Astrocyte of the spinal cord (primary cell): ENCODE data around the gene FNDC3B.
A peak's percentile ranks its signal among the peaks of the same experiment; 100 is the strongest.
"Not testable (repeated sequence)": the region's sequence is repeated elsewhere in the genome, so short reads cannot be mapped to it uniquely, and the experiment has no call there.

ENCODE experiments used
- DNase-seq: peaks from one replicate; pipeline ENCODE4 v3.0.0; 2011; ENCODE audit warnings: low read depth, low spot score
- H3K4me3 ChIP-seq: 2 replicates; pipeline ENCODE4 v1.5.1; 2011; ENCODE audit warnings: low read depth, mild to moderate bottlenecking, low read length, moderate library complexity
- CTCF ChIP-seq: IDR thresholded peaks from 2 replicates; pipeline ENCODE4 v1.5.1; 2012; ENCODE audit warnings: low read depth, mild to moderate bottlenecking, low read length, inconsistent platforms
- in situ Hi-C: cut with HindIII; loops from 2 replicates; pipeline ENCODE4 v1.10.0; 2017; ENCODE audit warnings: low sequenced_read_pairs

Gene FNDC3B

GRCh38 chr3:172362583-172362982 is 323.2 kb downstream of the FNDC3B start:
- no peak for TF ChIP-seq CTCF
- no peak overlapping the region for H3K4me3 ChIP-seq
- in situ Hi-C loops, result no loop called here
- DNase-seq, result no peak

DNA sequence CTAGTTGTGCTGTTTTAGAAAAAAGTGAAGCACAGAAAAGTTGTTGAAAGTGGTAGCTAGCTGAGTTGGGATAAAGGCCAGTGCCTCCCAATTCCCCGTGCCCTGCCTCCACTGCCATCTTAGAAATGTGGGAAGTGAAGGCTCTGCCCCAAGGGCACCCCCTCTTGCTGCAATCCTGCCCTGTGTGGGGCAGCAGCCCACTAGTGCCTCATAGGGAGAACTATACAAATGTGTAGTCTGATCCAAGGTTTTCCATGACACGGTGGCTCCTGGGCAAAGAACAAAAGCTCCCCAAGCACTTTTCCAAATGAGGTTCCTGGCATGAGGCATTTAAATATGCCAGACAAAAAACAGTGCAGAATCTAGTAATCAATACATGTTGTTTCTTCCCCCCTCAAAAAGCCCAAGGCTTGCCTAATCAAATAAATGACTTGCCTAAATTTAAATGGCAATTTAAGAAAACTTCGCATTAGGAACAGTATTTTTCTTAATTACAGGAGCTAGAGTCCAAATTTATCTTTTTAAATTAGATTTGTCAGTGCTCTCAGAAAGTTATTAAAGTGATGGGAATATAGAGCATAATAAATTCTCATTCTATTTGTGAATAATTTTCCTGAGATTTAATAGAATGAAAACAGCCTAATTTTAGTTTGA is 325.1 kb downstream of the FNDC3B start:
- no peak for TF ChIP-seq CTCF
- in situ Hi-C loops, result no loop called here

DNA sequence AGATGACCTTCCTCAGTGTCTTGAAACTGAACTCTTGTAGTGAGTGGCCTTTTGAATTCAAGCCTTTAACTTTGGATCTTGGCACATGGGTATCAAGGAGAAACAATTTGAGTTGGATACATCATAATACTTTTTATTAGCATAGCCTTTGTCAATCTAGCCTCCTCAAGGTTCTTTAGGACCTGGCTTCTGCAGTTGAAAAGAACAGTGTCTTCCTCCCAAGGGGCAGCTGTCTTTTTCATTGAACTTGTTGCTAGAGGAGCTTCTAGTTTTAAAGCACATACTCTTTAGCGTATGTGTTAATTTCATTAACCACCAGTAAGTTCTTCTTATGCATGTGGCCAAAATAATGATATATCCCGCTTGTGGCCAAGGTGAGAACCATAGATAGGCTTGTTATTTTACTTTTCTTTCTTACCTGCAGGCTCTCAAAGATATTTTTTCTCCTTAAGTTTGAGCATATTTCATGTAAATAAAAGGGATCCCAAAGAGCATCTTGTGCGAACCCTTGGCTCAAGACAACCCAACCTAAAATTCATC is 325.7 kb downstream of the FNDC3B start:
- no peak for TF ChIP-seq CTCF
- no peak overlapping the region for H3K4me3 ChIP-seq
- in situ Hi-C loops, result no loop called here
- no peak for DNase-seq

More for the DNA sequence above, 325.1 kb downstream of the FNDC3B start:
- no peak for DNase-seq
- H3K4me3 ChIP-seq, result no peak overlapping the region

DNA sequence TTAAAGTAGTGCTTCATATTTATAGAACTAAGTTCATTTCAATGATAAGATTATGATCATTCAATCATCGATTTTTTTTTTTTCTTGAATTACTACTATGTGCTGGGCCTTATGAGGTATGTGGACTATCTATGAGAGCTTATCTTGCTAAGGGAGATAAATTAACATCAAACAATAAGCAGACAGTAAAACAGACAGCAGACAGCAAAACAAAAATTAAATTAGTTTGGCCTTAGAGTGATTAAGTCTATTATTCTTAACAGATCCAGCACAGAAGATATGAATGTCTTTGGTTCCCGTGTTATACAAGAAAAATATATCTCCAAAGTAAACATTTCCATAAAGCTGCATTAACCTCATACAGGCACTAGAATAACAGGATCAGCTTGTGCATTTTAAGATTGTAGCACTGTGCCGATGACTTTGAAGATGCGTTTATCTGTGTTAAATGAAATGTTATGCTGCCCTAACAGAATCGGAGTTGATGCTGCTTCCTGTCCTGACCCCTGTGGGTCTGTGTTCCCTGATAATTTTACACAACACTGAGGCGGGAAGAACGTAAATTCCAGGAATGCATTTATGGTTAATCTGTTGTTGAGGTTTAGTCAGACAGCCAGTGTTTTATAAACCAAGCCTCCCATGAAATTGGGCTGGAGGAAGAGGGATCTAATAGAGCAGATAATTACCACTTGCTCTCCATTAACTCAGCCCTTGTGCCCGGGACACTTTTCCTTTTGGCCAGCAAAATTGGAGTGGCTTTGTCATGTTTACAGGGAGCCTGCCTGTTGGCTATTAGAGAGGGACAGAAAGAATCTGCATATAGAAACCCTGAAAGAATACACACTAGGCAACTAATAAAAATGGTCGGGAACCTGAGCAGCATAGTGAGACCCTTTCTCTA is 328.1 kb downstream of the FNDC3B start:
- in situ Hi-C loops, result no loop called here
- peak; percentile 54 for DNase-seq
- TF ChIP-seq CTCF, result no peak
- H3K4me3 ChIP-seq, result no peak overlapping the region

DNA sequence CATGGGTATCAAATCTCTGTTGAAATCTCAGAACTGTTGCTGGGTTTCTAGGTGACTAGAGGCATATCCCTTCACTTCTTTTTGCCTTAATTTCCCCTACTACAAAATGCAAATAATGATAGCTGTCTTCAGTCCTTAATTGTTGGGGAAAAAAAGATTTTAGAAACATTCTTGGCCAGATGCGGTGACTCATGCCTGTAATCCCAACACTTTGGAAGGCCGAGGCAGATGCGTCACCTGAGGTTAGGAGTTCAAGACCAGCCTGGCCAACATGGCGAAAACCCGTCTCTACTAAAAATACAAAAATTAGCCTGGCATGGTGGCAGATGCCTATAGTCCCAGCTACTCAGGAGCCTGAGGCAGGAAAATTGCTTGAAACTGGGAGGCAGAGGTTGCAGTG is 329.2 kb downstream of the FNDC3B start:
- in situ Hi-C loops, DNase-seq, H3K4me3 ChIP-seq: not testable (repeated sequence)

DNA sequence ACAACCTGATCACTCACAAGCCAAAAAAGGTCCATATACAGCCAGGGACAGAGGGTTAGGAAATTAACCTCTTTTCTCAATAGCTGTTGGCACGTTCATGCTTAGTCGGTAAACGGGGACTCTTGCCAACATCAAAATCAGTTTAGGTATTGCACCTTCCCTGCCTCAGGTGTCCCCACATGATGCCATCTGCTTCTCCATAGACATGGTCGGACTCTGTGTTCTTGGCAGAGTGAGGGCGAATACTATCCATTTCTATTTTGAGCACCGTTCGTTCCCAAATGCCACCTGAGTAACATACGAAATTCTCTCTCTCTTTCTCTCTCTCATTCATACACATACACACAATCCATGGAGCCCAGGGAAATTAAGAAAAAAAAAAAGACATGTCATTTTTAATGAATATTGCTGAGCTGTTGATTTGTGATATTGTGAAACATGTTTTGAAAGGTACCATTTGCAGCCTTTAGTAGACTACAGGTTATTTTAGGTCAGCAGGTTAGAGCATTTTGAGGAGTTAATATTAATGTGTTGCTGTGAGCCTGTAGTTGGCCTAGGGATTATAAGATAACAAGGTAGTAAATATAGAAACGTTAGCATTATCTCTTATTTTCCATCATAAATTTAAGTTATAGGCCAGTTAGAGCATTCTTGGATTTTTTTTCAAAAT is 330.3 kb downstream of the FNDC3B start:
- no peak for DNase-seq
- H3K4me3 ChIP-seq, result no peak overlapping the region
- no peak for TF ChIP-seq CTCF
- in situ Hi-C loops, result no loop called here

- no peak for DNase-seq
- TF ChIP-seq CTCF, result no peak
- in situ Hi-C loops, result no loop called here
- no peak overlapping the region for H3K4me3 ChIP-seq
Measured at GRCh38 chr3:172370419-172370818, 331.0 kb downstream of the FNDC3B start.
